ENCODE data around the gene RNF150. TPM values are rescaled to one million over a fixed set of nuclear protein-coding genes. Genes with fewer than 3 reads are reported as not detected.

The RNF150 gene
- total RNA-seq, 1 experiment from 2014 or later: 4.4 TPM

- Histone ChIP-seq H4K91ac (ENCODE audit: insufficient read length, low read depth, low read length) (no peak overlapping the region), H2BK20ac (ENCODE audit: low read depth, low read length, poor library complexity, severe bottlenecking) (no peak overlapping the region)
- TF ChIP-seq, protein P1, sequence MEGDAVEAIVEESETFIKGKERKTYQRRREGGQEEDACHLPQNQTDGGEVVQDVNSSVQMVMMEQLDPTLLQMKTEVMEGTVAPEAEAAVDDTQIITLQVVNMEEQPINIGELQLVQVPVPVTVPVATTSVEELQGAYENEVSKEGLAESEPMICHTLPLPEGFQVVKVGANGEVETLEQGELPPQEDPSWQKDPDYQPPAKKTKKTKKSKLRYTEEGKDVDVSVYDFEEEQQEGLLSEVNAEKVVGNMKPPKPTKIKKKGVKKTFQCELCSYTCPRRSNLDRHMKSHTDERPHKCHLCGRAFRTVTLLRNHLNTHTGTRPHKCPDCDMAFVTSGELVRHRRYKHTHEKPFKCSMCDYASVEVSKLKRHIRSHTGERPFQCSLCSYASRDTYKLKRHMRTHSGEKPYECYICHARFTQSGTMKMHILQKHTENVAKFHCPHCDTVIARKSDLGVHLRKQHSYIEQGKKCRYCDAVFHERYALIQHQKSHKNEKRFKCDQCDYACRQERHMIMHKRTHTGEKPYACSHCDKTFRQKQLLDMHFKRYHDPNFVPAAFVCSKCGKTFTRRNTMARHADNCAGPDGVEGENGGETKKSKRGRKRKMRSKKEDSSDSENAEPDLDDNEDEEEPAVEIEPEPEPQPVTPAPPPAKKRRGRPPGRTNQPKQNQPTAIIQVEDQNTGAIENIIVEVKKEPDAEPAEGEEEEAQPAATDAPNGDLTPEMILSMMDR (conservative IDR thresholded peaks at IDR 0.05): no peak
These were observed 124.1 kb downstream of the RNF150 start for GRCh38 chr4:141009129-141009528.

More at GRCh38 chr4:141009129-141009528, 124.1 kb downstream of the RNF150 start:
- Histone ChIP-seq H3K79me2 (ENCODE audit: insufficient read depth, low read length) (no peaks in the 10 kb centered on the region), H3K23ac (ENCODE audit: insufficient read length, low read depth, low read length) (no peak overlapping the region), H4K5ac (ENCODE audit: insufficient read length, low read depth, low read length) (no peak overlapping the region), H3K56ac (ENCODE audit: insufficient read length, low read depth, low read length) (no peak overlapping the region), H3K4me1 (ENCODE audit: insufficient read depth, low read length) (no peaks in the 10 kb centered on the region), H2BK15ac (ENCODE audit: low read depth, low read length) (no peak overlapping the region), H3K9me3 (ENCODE audit: control insufficient read depth, low read depth, low read length) (no peaks in the 10 kb centered on the region), H3K27me3 (ENCODE audit: insufficient read depth, low read length) (no peaks in the 10 kb centered on the region), H3K23me2 (ENCODE audit: insufficient read length, low read depth, low read length, poor library complexity, severe bottlenecking) (no peaks in the 10 kb centered on the region), H2BK12ac (ENCODE audit: insufficient read length, low read depth, low read length) (no peak overlapping the region), H2BK120ac (ENCODE audit: low read depth, low read length, poor library complexity, severe bottlenecking) (no peak overlapping the region), H4K20me1 (ENCODE audit: control insufficient read depth, insufficient read depth, insufficient read length) (no peaks in the 10 kb centered on the region), H3K18ac (ENCODE audit: insufficient read length, low read depth, low read length) (no peak overlapping the region), H2BK5ac (ENCODE audit: insufficient read length, low read length) (no peak overlapping the region), H3T11ph (ENCODE audit: low read length) (no peak overlapping the region), H3K4ac (ENCODE audit: low read depth, low read length) (no peak overlapping the region), H2AK5ac (ENCODE audit: insufficient read length, low read length) (no peak overlapping the region), H2AFZ (ENCODE audit: low read length) (no peak overlapping the region), H3K9ac (ENCODE audit: extremely low read depth, insufficient read length, low read length) (no peak overlapping the region), H4K8ac (replicated peaks; ENCODE audit: insufficient read length, low read depth, low read length) (no peak overlapping the region), H3K4me2 (ENCODE audit: insufficient read depth, insufficient read length, low read length) (no peak overlapping the region), H3K79me1 (ENCODE audit: insufficient read depth, low read depth, low read length, poor library complexity, severe bottlenecking) (no peaks in the 10 kb centered on the region), H3K14ac (ENCODE audit: insufficient read depth, low read length) (no peak overlapping the region), H3K27ac (ENCODE audit: insufficient read length, low read depth, low read length) (no peak overlapping the region)
- no CpG with 5 or more reads among the region's 1 CpG for WGBS (ENCODE audit: extremely low coverage, insufficient read length, low lambda C conversion rate)
- H3K27me3 Mint-ChIP-seq (ENCODE audit: low read depth): no peaks in the 10 kb centered on the region
- 0 out of 7 replicates have a peak, but pooled peaks cover 0 to 1% (median 0%) of the 10 kb centered on the region in 3 experiments for H3K36me3 Mint-ChIP-seq (ENCODE audit: insufficient read depth in 1 of 3, low read depth in 3 of 3)
- no peaks in the 10 kb centered on the region for H3K4me1 Mint-ChIP-seq
- DNase-seq: no peak
- no peak overlapping the region for H3K4me3 Mint-ChIP-seq
- no peak overlapping the region for H3K27ac Mint-ChIP-seq
- peaks cover 0 to 6% of the 10 kb centered on the region in 2 experiments; a peak in 4 of 5 replicates for H3K9me3 Mint-ChIP-seq
